A549 (cell line): ENCODE measurements around the gene MUC4. TPM values are rescaled to one million over a fixed set of nuclear protein-coding genes. Genes with fewer than 3 reads are reported as not detected.
A peak's percentile ranks its signal among the peaks of the same experiment; 100 is the strongest.

Source experiments
- ATAC-seq, 2 experiments: fragments of 200-7000 bp in 1 of 2; fragments of >200 bp in 1 of 2; cut with Nextera tagmentation in 1 of 2; cut with Tn5 transposase in 1 of 2; 3 replicates each; pipeline versions ENCODE4 v1.8.0 to v1.9.1; 2018 to 2020; ENCODE audit warnings: mild to moderate bottlenecking in 1 of 2, moderate library complexity in 1 of 2
- CTCF ChIA-PET: fragments of 300-600 bp; sonication (Branson Sonifier 250); formaldehyde crosslinking; extraction: SDS; loops from one replicate; lab custom pipeline; 2021; ENCODE audit warnings: antibody characterized with exemption, inconsistent platforms; lab: Yijun Ruan, JAX
- POLR2A ChIA-PET: fragments of 350-600 bp; formaldehyde crosslinking; extraction: SDS; loops from one replicate; lab custom pipeline; 2021; ENCODE audit warnings: antibody characterized with exemption, inconsistent platforms; lab: Yijun Ruan, JAX
- DNase-seq, 2 experiments: peaks; one replicate each; pipeline versions ENCODE4 v3.0.0 to v3.0.0-alpha.2; 2011 to 2016; ENCODE audit warnings: low read depth in 1 of 2, low spot score in 1 of 2
- FAIRE-seq: peaks from 2 replicates; lab custom pipeline; 2011; peaks lifted over from hg19 to GRCh38; lab: Jason Lieb, UNC
- H3K27ac ChIP-seq, 2 experiments: fragments of >200 bp; sonication (Bioruptor Twin); formaldehyde crosslinking; 3 replicates each; pipeline ENCODE4 v1.5.1; 2016 to 2017
- H3K4me1 ChIP-seq: fragments of >200 bp; sonication (Bioruptor Twin); formaldehyde crosslinking; 3 replicates; pipeline ENCODE4 v1.6.1; 2016
- H3K4me2 ChIP-seq: fragments of >200 bp; sonication (Bioruptor Twin); formaldehyde crosslinking; 3 replicates; pipeline ENCODE4 v1.6.1; 2016
- H3K4me3 ChIP-seq: fragments of >200 bp; sonication (Bioruptor Twin); formaldehyde crosslinking; 3 replicates; pipeline ENCODE4 v1.5.1; 2016
- H3K9me3 ChIP-seq: fragments of >200 bp; sonication (Bioruptor Twin); formaldehyde crosslinking; 3 replicates; pipeline ENCODE4 v1.6.1; 2016
- ATOH8 ChIP-seq: fragments of 250-450 bp; sonication (Bioruptor Pico); IDR thresholded peaks from 2 replicates; pipeline ENCODE4 v1.5.0; 2020; ENCODE audit warnings: low read depth, mild to moderate bottlenecking, moderate library complexity
- BHLHE40 ChIP-seq: IDR thresholded peaks from 2 replicates; pipeline ENCODE4 v1.6.1; 2012; ENCODE audit warnings: low read depth, low read length, inconsistent platforms
- CBX2 ChIP-seq: fragments of 200-600 bp; sonication (generic); IDR thresholded peaks from 2 replicates; pipeline ENCODE4 v1.6.1; 2016; ENCODE audit warnings: low read depth, mild to moderate bottlenecking, borderline replicate concordance
- CBX8 ChIP-seq: fragments of 200-600 bp; sonication (generic); IDR thresholded peaks from 2 replicates; pipeline ENCODE4 v1.6.1; 2016
- CEBPB ChIP-seq, 2 experiments: fragments of >200 bp in 1 of 2; sonication (Bioruptor Twin) in 1 of 2; formaldehyde crosslinking in 1 of 2; IDR thresholded peaks; 2 replicates each; pipeline ENCODE4 v1.6.1; 2012 to 2016
- EHF ChIP-seq: fragments of 250-450 bp; sonication (Bioruptor Pico); IDR thresholded peaks from 2 replicates; pipeline ENCODE4 v1.5.0; 2020; ENCODE audit warnings: mild to moderate bottlenecking
- EHMT2 ChIP-seq: fragments of 200-600 bp; sonication (generic); IDR thresholded peaks from 2 replicates; pipeline ENCODE4 v1.6.1; 2016; ENCODE audit warnings: antibody characterized with exemption, low read depth, mild to moderate bottlenecking, moderate library complexity
- ESRRA ChIP-seq: fragments of 150-350 bp; IDR thresholded peaks from 2 replicates; pipeline ENCODE4 v1.6.1; 2014; ENCODE audit warnings: mild to moderate bottlenecking, low read length, borderline replicate concordance
- FOSL2 ChIP-seq, 2 experiments: fragments of 450-650 bp in 1 of 2; fragments of >200 bp in 1 of 2; sonication (Bioruptor Twin) in 1 of 2; formaldehyde crosslinking; IDR thresholded peaks; 2 replicates each; pipeline versions ENCODE4 v1.5.0 to v1.6.1; 2016 to 2020; ENCODE audit warnings: mild to moderate bottlenecking in 1 of 2, moderate library complexity in 1 of 2
- FOXS1 ChIP-seq: fragments of 250-450 bp; sonication (Bioruptor Pico); IDR thresholded peaks from 2 replicates; pipeline ENCODE4 v1.5.0; 2020; ENCODE audit warnings: mild to moderate bottlenecking, moderate library complexity
- GATA3 ChIP-seq: IDR thresholded peaks from 2 replicates; pipeline ENCODE4 v1.6.1; 2012; ENCODE audit warnings: borderline replicate concordance
- HES2 ChIP-seq: fragments of >200 bp; sonication (Bioruptor Twin); formaldehyde crosslinking; IDR thresholded peaks from 2 replicates; pipeline ENCODE4 v1.6.1; 2016
- HEYL ChIP-seq: fragments of 250-450 bp; sonication (Bioruptor Pico); IDR thresholded peaks from 2 replicates; pipeline ENCODE4 v1.8.0; 2021; ENCODE audit warnings: mild to moderate bottlenecking, moderate library complexity
- HOXB5 ChIP-seq: fragments of 250-450 bp; sonication (Bioruptor Pico); IDR thresholded peaks from 2 replicates; pipeline ENCODE4 v1.5.0; 2020; ENCODE audit warnings: mild to moderate bottlenecking, moderate library complexity
- KDM1A ChIP-seq: fragments of 200-600 bp; sonication (generic); IDR thresholded peaks from 2 replicates; pipeline ENCODE4 v1.6.1; 2016; ENCODE audit warnings: low read depth, mild to moderate bottlenecking
- MYC ChIP-seq: IDR thresholded peaks from 2 replicates; pipeline ENCODE4 v1.6.1; 2012; ENCODE audit warnings: mild to moderate bottlenecking, inconsistent platforms, low read length, improper control_type of control experiment, borderline replicate concordance
- NR3C1 ChIP-seq: fragments of >200 bp; sonication (Bioruptor Twin); formaldehyde crosslinking; IDR thresholded peaks from 3 replicates; pipeline ENCODE4 v1.6.1; 2017
- PHF8 ChIP-seq: fragments of 200-600 bp; sonication (generic); IDR thresholded peaks from 2 replicates; pipeline ENCODE4 v1.6.1; 2016; ENCODE audit warnings: low read depth, mild to moderate bottlenecking, antibody characterized with exemption, moderate library complexity, borderline replicate concordance
- RAD21 ChIP-seq, 2 experiments: fragments of >200 bp in 1 of 2; sonication (Bioruptor Twin) in 1 of 2; formaldehyde crosslinking in 1 of 2; IDR thresholded peaks in 1 of 2; conservative IDR thresholded peaks in 1 of 2; 2 replicates in 1 of 2; 3 replicates in 1 of 2; pipeline ENCODE4 v1.6.1; 2012 to 2018; ENCODE audit warnings: inconsistent platforms in 1 of 2
- RNF2 ChIP-seq: fragments of 200-600 bp; sonication (generic); IDR thresholded peaks from 2 replicates; pipeline ENCODE4 v1.6.1; 2016; ENCODE audit warnings: low read depth, mild to moderate bottlenecking, antibody characterized with exemption, moderate library complexity, borderline replicate concordance
- TP53 ChIP-seq: fragments of 250-450 bp; sonication (Bioruptor Pico); IDR thresholded peaks from 2 replicates; pipeline ENCODE4 v1.5.0; 2021; ENCODE audit warnings: mild to moderate bottlenecking, moderate library complexity
- ZNF302 ChIP-seq: fragments of 250-450 bp; sonication (Bioruptor Pico); IDR thresholded peaks from 2 replicates; pipeline ENCODE4 v1.9.0; 2021; ENCODE audit warnings: inconsistent platforms, mild to moderate bottlenecking, moderate library complexity
- WGBS: methylation state at CpG from one replicate; pipeline ENCODE4 v1.1.6; 2017; ENCODE audit errors: missing lambda C conversion rate; 5-methylcytosine and 5-hydroxymethylcytosine counted together
- polyA plus RNA-seq, 4 experiments: library from polyadenylated mRNA; depleted of rRNA in 3 of 4; stranded (reverse); fragments of >200 nt; fragmentation: RNase III in 1 of 4; extraction: RNeasy Plus Mini Kit Qiagen cat#74134 plus additional on column Dnase treatment in 1 of 4; gene quantifications; 2 replicates in 3 of 4; 3 replicates in 1 of 4; pipeline ENCODE4 v1.2.3, GENCODE V29; 2011 to 2017
- TF ChIP-seq, protein P1 (sequence below): fragments of 200-600 bp; sonication (generic); IDR thresholded peaks from 2 replicates; pipeline ENCODE4 v1.6.1; 2016; ENCODE audit warnings: antibody characterized with exemption, mild to moderate bottlenecking, moderate library complexity
- TF ChIP-seq, protein P2 (sequence below): fragments of >200 bp; sonication (Bioruptor Twin); formaldehyde crosslinking; IDR thresholded peaks from 3 replicates; pipeline ENCODE4 v1.6.1; 2016
- TF ChIP-seq, protein P3 (sequence below): IDR thresholded peaks from 2 replicates; pipeline ENCODE4 v1.6.1; 2012
- TF ChIP-seq, protein P4 (sequence below): fragments of 250-450 bp; sonication (Bioruptor Pico); IDR thresholded peaks from 2 replicates; pipeline ENCODE4 v1.5.0; 2021; ENCODE audit warnings: mild to moderate bottlenecking, moderate library complexity, borderline replicate concordance

MUC4 gene
- polyA plus RNA-seq, 2 of the 4 experiments (the other 2 are of a cell fraction) = 0.04 TPM; not detected in 1

- Histone ChIP-seq H3K9me3 (no peaks in the 10 kb centered on the region), H3K4me2 (no peak overlapping the region), H3K4me3 (no peak overlapping the region), H3K4me1 (no peaks in the 10 kb centered on the region), H3K27ac (no peak overlapping the region)
- 91% methylated on average over 11 of the region's 11 CpGs for WGBS
- no peak for DNase-seq
- CTCF ChIA-PET = interaction anchor here (0.6 to 1.5 kb wide), 4 partner anchors 10 to 127 kb away, joined by 3 to 4 read pairs (median 4); no protein-coding TSS in a partner anchor
- no peak for FAIRE-seq
- POLR2A ChIA-PET = no interaction called here
- peak in 1 of 2 experiments; percentile 6; a peak in 2 of 6 replicates for ATAC-seq
- TF ChIP-seq RAD21 (conservative IDR thresholded peaks at IDR 0.05 in 1 of 2, IDR thresholded peaks at IDR 0.05 in 1 of 2) (no peak), PHF8 (no peak), FOSL2 (IDR thresholded peaks at IDR 0.05) (no peak), FOSL2 (CRISPR knock-in tag; IDR thresholded peaks at IDR 0.05) (no peak), CBX8 (no peak), FOXS1 (no peak), ATOH8 (no peak), RNF2 (no peak), NR3C1 (no peak), HES2 (no peak), ZNF302 (CRISPR knock-in tag) (no peak), TP53 (CRISPR knock-in tag) (no peak), CEBPB (IDR thresholded peaks at IDR 0.05) (no peak), EHMT2 (no peak), KDM1A (no peak), CBX2 (no peak), HOXB5 (CRISPR knock-in tag) (no peak)
- TF ChIP-seq, protein P1, sequence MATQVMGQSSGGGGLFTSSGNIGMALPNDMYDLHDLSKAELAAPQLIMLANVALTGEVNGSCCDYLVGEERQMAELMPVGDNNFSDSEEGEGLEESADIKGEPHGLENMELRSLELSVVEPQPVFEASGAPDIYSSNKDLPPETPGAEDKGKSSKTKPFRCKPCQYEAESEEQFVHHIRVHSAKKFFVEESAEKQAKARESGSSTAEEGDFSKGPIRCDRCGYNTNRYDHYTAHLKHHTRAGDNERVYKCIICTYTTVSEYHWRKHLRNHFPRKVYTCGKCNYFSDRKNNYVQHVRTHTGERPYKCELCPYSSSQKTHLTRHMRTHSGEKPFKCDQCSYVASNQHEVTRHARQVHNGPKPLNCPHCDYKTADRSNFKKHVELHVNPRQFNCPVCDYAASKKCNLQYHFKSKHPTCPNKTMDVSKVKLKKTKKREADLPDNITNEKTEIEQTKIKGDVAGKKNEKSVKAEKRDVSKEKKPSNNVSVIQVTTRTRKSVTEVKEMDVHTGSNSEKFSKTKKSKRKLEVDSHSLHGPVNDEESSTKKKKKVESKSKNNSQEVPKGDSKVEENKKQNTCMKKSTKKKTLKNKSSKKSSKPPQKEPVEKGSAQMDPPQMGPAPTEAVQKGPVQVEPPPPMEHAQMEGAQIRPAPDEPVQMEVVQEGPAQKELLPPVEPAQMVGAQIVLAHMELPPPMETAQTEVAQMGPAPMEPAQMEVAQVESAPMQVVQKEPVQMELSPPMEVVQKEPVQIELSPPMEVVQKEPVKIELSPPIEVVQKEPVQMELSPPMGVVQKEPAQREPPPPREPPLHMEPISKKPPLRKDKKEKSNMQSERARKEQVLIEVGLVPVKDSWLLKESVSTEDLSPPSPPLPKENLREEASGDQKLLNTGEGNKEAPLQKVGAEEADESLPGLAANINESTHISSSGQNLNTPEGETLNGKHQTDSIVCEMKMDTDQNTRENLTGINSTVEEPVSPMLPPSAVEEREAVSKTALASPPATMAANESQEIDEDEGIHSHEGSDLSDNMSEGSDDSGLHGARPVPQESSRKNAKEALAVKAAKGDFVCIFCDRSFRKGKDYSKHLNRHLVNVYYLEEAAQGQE = no peak
- TF ChIP-seq, protein P2, sequence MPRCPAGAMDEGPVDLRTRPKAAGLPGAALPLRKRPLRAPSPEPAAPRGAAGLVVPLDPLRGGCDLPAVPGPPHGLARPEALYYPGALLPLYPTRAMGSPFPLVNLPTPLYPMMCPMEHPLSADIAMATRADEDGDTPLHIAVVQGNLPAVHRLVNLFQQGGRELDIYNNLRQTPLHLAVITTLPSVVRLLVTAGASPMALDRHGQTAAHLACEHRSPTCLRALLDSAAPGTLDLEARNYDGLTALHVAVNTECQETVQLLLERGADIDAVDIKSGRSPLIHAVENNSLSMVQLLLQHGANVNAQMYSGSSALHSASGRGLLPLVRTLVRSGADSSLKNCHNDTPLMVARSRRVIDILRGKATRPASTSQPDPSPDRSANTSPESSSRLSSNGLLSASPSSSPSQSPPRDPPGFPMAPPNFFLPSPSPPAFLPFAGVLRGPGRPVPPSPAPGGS = no peak
These were observed 63.1 kb downstream of the MUC4 start for GRCh38 chr3:195748661-195749060.

GRCh38 chr3:195746751-195747150 lies 65.0 kb downstream of the MUC4 start:
- ATAC-seq (no peak), FAIRE-seq (no peak), DNase-seq (no peak)
- no peaks in the 10 kb centered on the region for H3K4me1 ChIP-seq
- no peak overlapping the region for H3K27ac ChIP-seq
- no peaks in the 10 kb centered on the region for H3K9me3 ChIP-seq
- no peak overlapping the region for H3K4me3 ChIP-seq
- POLR2A ChIA-PET = no interaction called here
- H3K4me2 ChIP-seq = no peak overlapping the region
- CTCF ChIA-PET = interaction anchor here (1.0 to 2.4 kb wide), 5 partner anchors 26 to 105 kb away, joined by 3 to 6 read pairs (median 4); partner anchors contain the start of gene MUC20
- 84% methylated on average over 9 of the region's 9 CpGs for WGBS
- TF ChIP-seq, protein P3, sequence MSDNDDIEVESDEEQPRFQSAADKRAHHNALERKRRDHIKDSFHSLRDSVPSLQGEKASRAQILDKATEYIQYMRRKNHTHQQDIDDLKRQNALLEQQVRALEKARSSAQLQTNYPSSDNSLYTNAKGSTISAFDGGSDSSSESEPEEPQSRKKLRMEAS = no peak
- TF ChIP-seq HEYL (CRISPR knock-in tag) = no peak
- TF ChIP-seq, protein P4, sequence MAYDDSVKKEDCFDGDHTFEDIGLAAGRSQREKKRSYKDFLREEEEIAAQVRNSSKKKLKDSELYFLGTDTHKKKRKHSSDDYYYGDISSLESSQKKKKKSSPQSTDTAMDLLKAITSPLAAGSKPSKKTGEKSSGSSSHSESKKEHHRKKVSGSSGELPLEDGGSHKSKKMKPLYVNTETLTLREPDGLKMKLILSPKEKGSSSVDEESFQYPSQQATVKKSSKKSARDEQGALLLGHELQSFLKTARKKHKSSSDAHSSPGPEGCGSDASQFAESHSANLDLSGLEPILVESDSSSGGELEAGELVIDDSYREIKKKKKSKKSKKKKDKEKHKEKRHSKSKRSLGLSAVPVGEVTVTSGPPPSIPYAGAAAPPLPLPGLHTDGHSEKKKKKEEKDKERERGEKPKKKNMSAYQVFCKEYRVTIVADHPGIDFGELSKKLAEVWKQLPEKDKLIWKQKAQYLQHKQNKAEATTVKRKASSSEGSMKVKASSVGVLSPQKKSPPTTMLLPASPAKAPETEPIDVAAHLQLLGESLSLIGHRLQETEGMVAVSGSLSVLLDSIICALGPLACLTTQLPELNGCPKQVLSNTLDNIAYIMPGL (CRISPR knock-in tag) = no peak
- TF ChIP-seq EHF (CRISPR knock-in tag) = no peak
- TF ChIP-seq HOXB5 (CRISPR knock-in tag) = no peak
- TF ChIP-seq, protein P1 = no peak
- no peak for TF ChIP-seq GATA3
- TF ChIP-seq ESRRA = no peak
- TF ChIP-seq BHLHE40 = no peak
- no peak for TF ChIP-seq TP53 (CRISPR knock-in tag)
- TF ChIP-seq MYC = no peak
